GM18511 (cell line): ENCODE data around the gene PGGHG.
"Not testable (repeated sequence)": the region's sequence is repeated elsewhere in the genome, so short reads cannot be mapped to it uniquely, and the experiment has no call there.

Experiments used
- ATAC-seq: cut with Tn5 transposase; IDR thresholded peaks from one replicate; pipeline ENCODE4 v1.9.1; 2021; ENCODE audit warnings: mild to moderate bottlenecking, moderate library complexity; ENCODE audit not compliant: unreplicated experiment

Gene PGGHG

GRCh38 chr11:329886-330253 is 40.9 kb downstream of the PGGHG start:
- no peak for ATAC-seq

- ATAC-seq: no peak
These were observed 41.4 kb downstream of the PGGHG start for GRCh38 chr11:330307-330693.

GRCh38 chr11:330694-331357 is 41.9 kb downstream of the PGGHG start:
- no peak for ATAC-seq

- ATAC-seq: no peak
These were observed 42.6 kb downstream of the PGGHG start for GRCh38 chr11:331358-332060.

- no peak for ATAC-seq
These were observed 43.9 kb downstream of the PGGHG start for GRCh38 chr11:332651-333480.

- ATAC-seq: not testable (repeated sequence)
These were observed 44.8 kb downstream of the PGGHG start for GRCh38 chr11:333616-334263.

GRCh38 chr11:334264-334994 is 45.5 kb downstream of the PGGHG start:
- ATAC-seq: no peak

- no peak for ATAC-seq
These were observed 47.1 kb downstream of the PGGHG start for GRCh38 chr11:335779-336658.

GRCh38 chr11:336659-337198 is 47.8 kb downstream of the PGGHG start:
- ATAC-seq: no peak

GRCh38 chr11:337711-338110 is 48.8 kb downstream of the PGGHG start:
- ATAC-seq: no peak

GRCh38 chr11:339963-340362 is 51.0 kb downstream of the PGGHG start:
- no peak for ATAC-seq

GRCh38 chr11:340539-341512 is 51.9 kb downstream of the PGGHG start:
- ATAC-seq: no peak

GRCh38 chr11:342328-342727 is 53.4 kb downstream of the PGGHG start:
- no peak for ATAC-seq

GRCh38 chr11:344836-345578 is 56.1 kb downstream of the PGGHG start:
- no peak for ATAC-seq
